Ovary (tissue), 3 donors: Measurements from ENCODE around the gene IFRD2.

Experiments
- EP300 ChIP-seq: sonication (generic); formaldehyde crosslinking; IDR thresholded peaks from one replicate; pipeline ENCODE4 v1.6.1; 2017; ENCODE audit warnings: antibody characterized with exemption
- POLR2A ChIP-seq: fragments of 450-650 bp; IDR thresholded peaks from one replicate; pipeline ENCODE4 v1.6.1; 2017; ENCODE audit warnings: antibody characterized with exemption, mild to moderate bottlenecking, moderate library complexity
- TF ChIP-seq, protein P1 (sequence below), 3 donors: fragments of 450-650 bp in 2 of 3; fragments of 200-600 bp in 1 of 3; IDR thresholded peaks; one replicate each; pipeline versions ENCODE4 v1.5.1 to v1.8.0; 2016 to 2022; ENCODE audit warnings: antibody characterized with exemption in 3 of 3, mild to moderate bottlenecking in 1 of 3
- donor health status: DM: no; HTN: no; CAD: no.

DNA sequence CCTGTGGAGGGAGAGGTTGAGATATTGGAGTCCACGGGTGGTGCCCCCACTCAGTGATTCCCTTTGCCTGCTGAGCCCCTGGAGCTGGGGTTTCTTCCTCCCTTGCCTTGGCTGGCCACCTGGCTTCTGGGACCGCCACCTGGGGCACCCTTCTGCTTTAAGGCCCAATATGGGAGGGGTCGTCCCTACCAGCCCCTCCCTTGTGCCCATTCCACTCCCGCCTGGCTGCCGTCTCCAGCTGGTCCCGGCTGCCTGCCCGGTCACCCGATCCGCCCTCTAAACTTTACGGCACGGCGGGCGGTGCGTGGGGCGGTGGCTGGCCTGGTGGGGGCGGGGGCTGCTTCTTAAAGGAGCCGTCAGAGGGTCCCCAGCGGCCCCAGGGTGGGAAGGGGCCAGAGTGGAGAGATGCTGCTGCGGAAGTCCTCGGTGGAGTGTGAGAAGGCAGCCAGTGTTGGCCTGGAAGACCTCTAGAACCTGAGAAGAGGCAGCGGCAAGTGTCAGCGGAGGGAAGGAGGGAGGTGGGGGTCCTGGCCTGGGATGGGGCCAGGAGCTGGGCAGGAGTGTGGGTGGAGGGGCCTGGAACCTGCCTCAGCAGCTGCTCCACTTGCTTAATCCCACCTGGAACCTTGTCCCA, 24.8 kb downstream of the IFRD2 start:
- TF ChIP-seq, protein P1, sequence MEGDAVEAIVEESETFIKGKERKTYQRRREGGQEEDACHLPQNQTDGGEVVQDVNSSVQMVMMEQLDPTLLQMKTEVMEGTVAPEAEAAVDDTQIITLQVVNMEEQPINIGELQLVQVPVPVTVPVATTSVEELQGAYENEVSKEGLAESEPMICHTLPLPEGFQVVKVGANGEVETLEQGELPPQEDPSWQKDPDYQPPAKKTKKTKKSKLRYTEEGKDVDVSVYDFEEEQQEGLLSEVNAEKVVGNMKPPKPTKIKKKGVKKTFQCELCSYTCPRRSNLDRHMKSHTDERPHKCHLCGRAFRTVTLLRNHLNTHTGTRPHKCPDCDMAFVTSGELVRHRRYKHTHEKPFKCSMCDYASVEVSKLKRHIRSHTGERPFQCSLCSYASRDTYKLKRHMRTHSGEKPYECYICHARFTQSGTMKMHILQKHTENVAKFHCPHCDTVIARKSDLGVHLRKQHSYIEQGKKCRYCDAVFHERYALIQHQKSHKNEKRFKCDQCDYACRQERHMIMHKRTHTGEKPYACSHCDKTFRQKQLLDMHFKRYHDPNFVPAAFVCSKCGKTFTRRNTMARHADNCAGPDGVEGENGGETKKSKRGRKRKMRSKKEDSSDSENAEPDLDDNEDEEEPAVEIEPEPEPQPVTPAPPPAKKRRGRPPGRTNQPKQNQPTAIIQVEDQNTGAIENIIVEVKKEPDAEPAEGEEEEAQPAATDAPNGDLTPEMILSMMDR (IDR thresholded peaks at IDR 0.05) = no peak
- TF ChIP-seq EP300 = no peak
- TF ChIP-seq POLR2A = no peak
